OCI-LY7 (cell line): Measurements from ENCODE around the gene JMJD4. TPM values are rescaled to one million over a fixed set of nuclear protein-coding genes. Genes with fewer than 3 reads are reported as not detected.

ENCODE experiments used
- BruUV-seq: library from RNA; stranded (reverse); fragments of 400-500 nt; replicated peaks from 2 replicates; lab custom pipeline; 2021; lab: Mats Ljungman, UMichigan
- CTCF ChIA-PET: fragments of 300-600 bp; sonication (Branson Sonifier 250); formaldehyde crosslinking; loops from one replicate; lab custom pipeline; 2022; ENCODE audit warnings: antibody characterized with exemption; ENCODE audit not compliant: unreplicated experiment; lab: Charles Lee
- POLR2A ChIA-PET: fragments of 300-600 bp; sonication (Branson Sonifier 250); formaldehyde crosslinking; loops from one replicate; lab custom pipeline; 2022; ENCODE audit warnings: antibody characterized with exemption; lab: Charles Lee
- DNase-seq: peaks from one replicate; pipeline ENCODE4 v3.0.0-alpha.2; 2015; ENCODE audit warnings: low spot score
- H2AFZ ChIP-seq: fragments of 200-600 bp; sonication (generic), shearing (Covaris generic); 2 replicates; pipeline ENCODE4 v1.6.1; 2014; ENCODE audit warnings: mild to moderate bottlenecking, antibody characterized with exemption, low read length, moderate library complexity
- H3K27ac ChIP-seq: fragments of 200-600 bp; sonication (generic); 2 replicates; pipeline ENCODE4 v1.5.1; 2014; ENCODE audit warnings: mixed run types, low read depth, mild to moderate bottlenecking, moderate library complexity, low read length, inconsistent platforms; ENCODE audit not compliant: poor library complexity, severe bottlenecking
- H3K36me3 ChIP-seq: fragments of 200-600 bp; sonication (generic); 2 replicates; pipeline ENCODE4 v1.6.1; 2014; ENCODE audit warnings: mild to moderate bottlenecking, antibody characterized with exemption, low read length, moderate library complexity, mixed read lengths; ENCODE audit not compliant: insufficient read depth
- H3K4me1 ChIP-seq: fragments of 200-600 bp; sonication (generic); 2 replicates; pipeline ENCODE4 v1.5.1; 2014; ENCODE audit warnings: mild to moderate bottlenecking, low read length; ENCODE audit not compliant: insufficient read depth, poor library complexity, severe bottlenecking
- H3K4me2 ChIP-seq: fragments of 200-600 bp; sonication (generic); 2 replicates; pipeline ENCODE4 v1.6.1; 2014; ENCODE audit warnings: mild to moderate bottlenecking, low read length
- H3K4me3 ChIP-seq: fragments of 200-600 bp; sonication (generic); 2 replicates; pipeline ENCODE4 v1.5.1; 2014; ENCODE audit warnings: mild to moderate bottlenecking, low read depth, low read length; ENCODE audit not compliant: poor library complexity, severe bottlenecking
- H3K79me2 ChIP-seq: fragments of 200-600 bp; sonication (generic); 2 replicates; pipeline ENCODE4 v1.6.1; 2016; ENCODE audit warnings: low read depth, mild to moderate bottlenecking, low read length, moderate library complexity, mixed read lengths; ENCODE audit not compliant: insufficient read depth
- H3K9me2 ChIP-seq: fragments of 200-600 bp; sonication (generic); 2 replicates; pipeline ENCODE4 v1.6.1; 2016; ENCODE audit warnings: mild to moderate bottlenecking, low read length, mixed read lengths; ENCODE audit not compliant: insufficient read depth
- H3K9me3 ChIP-seq: fragments of 200-600 bp; sonication (generic); 2 replicates; pipeline ENCODE4 v1.6.1; 2014; ENCODE audit warnings: mild to moderate bottlenecking, mixed run types, low read length, mixed read lengths
- H4K20me1 ChIP-seq: fragments of 200-600 bp; sonication (generic); 2 replicates; pipeline ENCODE4 v1.6.1; 2014; ENCODE audit warnings: mild to moderate bottlenecking, antibody characterized with exemption, low read length, moderate library complexity, mixed read lengths; ENCODE audit not compliant: insufficient read depth
- CTCF ChIP-seq: fragments of 200-600 bp; sonication (generic); conservative IDR thresholded peaks from 2 replicates; pipeline ENCODE4 v1.5.1; 2014; ENCODE audit warnings: mild to moderate bottlenecking, antibody characterized with exemption, low read length, moderate library complexity, mixed read lengths
- EZH2phosphoT487 ChIP-seq: fragments of 200-600 bp; sonication (generic); IDR thresholded peaks from 2 replicates; pipeline ENCODE4 v1.6.1; 2018; ENCODE audit warnings: low read depth, borderline replicate concordance, mild to moderate bottlenecking, mixed run types, antibody characterized with exemption, low read length, moderate library complexity, mixed read lengths
- intact Hi-C: fragments of 100-400 bp; cut with micrococcal nuclease; formaldehyde crosslinking; loops from one replicate; pipeline ENCODE4 v1.10.0; 2022; ENCODE audit not compliant: unreplicated experiment
- total RNA-seq, 2 experiments: library from RNA; depleted of rRNA in 1 of 2; stranded (reverse); fragments of >200 nt in 1 of 2; shearing (Covaris generic) in 1 of 2; gene quantifications; 2 replicates each; pipeline ENCODE4 v1.2.3, GENCODE V29; 2014 to 2022

The JMJD4 gene
- total RNA-seq, 2 experiments from 2014 or later: 27.8 to 41.8 TPM

- Histone ChIP-seq H3K9me2 (no peaks in the 10 kb centered on the region), H2AFZ (no peak overlapping the region), H3K4me1 (peaks cover 6% of the 10 kb centered on the region), H3K4me3 (no peak overlapping the region), H3K9me3 (no peaks in the 10 kb centered on the region), H3K27ac (no peak overlapping the region), H3K79me2 (no peaks in the 10 kb centered on the region), H3K36me3 (peaks cover under 1% of the 10 kb centered on the region; the same call in 1 of the 2 replicates), H3K4me2 (no peak overlapping the region), H4K20me1 (no peaks in the 10 kb centered on the region)
- TF ChIP-seq CTCF (no peak), EZH2phosphoT487 (no peak)
- no TSS peak for BruUV-seq
- intact Hi-C loops: no loop called here
- ChIA-PET POLR2A (interaction anchor here (0.6 kb wide), 4 partner anchors 332 to 1532 kb away, joined by 3 to 5 read pairs (median 4); no protein-coding TSS in a partner anchor), CTCF (no interaction called here)
- DNase-seq: no peak
Measured at GRCh38 chr1:227742738-227743715, 7.9 kb upstream of the JMJD4 start.

DNA sequence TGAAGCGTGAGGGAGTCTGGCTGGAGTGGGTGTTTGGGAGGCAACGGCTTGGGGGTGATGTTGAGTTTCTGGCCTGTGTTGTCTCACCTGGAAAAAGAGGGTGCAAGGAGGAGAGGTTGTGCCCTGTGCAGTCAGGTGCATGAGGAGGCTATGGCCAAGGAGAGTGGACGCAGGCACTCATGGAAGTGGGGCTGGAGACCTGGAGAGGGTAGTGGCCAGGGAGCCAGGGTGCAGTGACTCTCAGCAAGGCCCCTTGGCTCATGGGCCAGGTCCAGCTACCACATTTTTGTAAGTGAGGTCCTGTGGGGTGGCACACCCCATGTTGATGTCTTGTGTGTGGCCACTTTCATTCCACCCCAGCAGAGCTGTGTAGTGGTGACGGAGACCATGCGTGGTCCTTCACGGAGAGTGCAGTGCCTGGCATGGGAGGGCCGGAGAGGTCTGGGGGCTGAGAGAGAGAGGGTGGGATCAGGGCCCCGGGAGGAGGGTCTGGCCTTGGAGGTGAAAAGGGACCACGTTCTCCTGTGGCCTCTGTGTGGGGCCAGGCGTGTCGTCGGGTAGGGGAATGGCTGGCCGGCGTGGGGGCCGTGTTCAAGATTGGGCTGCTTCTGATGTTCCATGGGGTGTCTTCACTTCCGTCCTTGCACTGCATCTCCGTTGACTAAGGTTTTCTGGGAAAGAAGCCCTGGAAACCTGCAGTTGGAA is 6.2 kb upstream of the JMJD4 start:
- no TSS peak for BruUV-seq
- Histone ChIP-seq H3K9me2 (no peaks in the 10 kb centered on the region), H3K4me1 (peaks cover 8% of the 10 kb centered on the region), H3K4me3 (no peak overlapping the region), H3K4me2 (no peak overlapping the region), H3K27ac (no peak overlapping the region), H2AFZ (no peak overlapping the region), H4K20me1 (no peaks in the 10 kb centered on the region), H3K36me3 (no peaks in the 10 kb centered on the region), H3K79me2 (peaks cover 9% of the 10 kb centered on the region; the same call in 1 of the 2 replicates), H3K9me3 (no peaks in the 10 kb centered on the region)
- no peak for TF ChIP-seq CTCF
- no peak for TF ChIP-seq EZH2phosphoT487
- no peak for DNase-seq
- intact Hi-C loops: no loop called here
- POLR2A ChIA-PET: no interaction called here
- CTCF ChIA-PET: no interaction called here
